HG03442 (cell line): ENCODE measurements around the gene KIAA1614.
A peak's percentile ranks its signal among the peaks of the same experiment; 100 is the strongest.
"Not testable (repeated sequence)": the region's sequence is repeated elsewhere in the genome, so short reads cannot be mapped to it uniquely, and the experiment has no call there.

Experiments used
- ATAC-seq: cut with Tn5 transposase; IDR thresholded peaks from one replicate; pipeline ENCODE4 v1.9.1; 2021; ENCODE audit warnings: mild to moderate bottlenecking, moderate library complexity; ENCODE audit not compliant: unreplicated experiment

The KIAA1614 gene

GRCh38 chr1:180959620-180960019 is 46.9 kb downstream of the KIAA1614 start:
- not testable (repeated sequence) for ATAC-seq

DNA sequence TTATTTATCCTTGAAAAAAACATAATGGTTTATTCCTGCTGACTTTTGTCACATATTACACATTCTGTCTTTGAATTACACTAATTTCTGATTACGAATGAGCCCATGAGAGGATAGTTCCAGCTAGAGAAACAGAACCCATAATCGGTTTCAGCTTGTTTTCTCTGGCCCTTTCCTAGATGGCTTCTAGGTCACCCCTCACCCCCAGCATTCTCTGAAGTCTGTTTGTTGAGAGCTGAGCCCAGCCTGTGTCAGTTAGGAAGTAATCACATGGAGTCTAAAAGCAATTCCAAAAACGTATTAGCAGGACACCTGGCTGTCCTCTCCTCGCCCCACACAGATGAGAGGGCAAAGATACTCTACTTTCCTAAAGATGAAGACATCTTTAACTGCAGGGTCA is 48.9 kb downstream of the KIAA1614 start:
- ATAC-seq = no peak

- ATAC-seq = no peak
Observed at GRCh38 chr1:180962178-180962577, 49.5 kb downstream of the KIAA1614 start.

DNA sequence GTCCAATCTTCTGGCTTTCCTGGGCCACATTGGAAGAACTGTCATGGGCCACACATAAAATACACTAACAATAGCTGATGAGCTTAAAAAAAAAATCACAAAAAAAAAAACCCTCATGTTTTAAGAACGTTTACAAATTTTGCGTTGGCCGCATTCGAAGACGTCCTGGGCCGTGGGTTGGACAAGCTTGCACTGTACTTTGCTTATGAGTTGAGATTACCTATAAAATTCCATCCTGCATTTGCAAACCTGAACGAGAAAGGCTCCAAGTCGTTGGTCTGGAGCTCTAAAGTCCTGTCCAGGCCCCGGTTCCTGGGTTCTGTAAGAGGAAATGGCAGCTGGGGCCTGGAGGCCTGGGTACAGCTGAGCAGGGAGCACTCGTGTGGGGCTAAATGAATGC is 51.4 kb downstream of the KIAA1614 start:
- ATAC-seq = no peak

- no peak for ATAC-seq
Observed at GRCh38 chr1:180964595-180964994, 51.9 kb downstream of the KIAA1614 start.

- ATAC-seq = no peak
Observed at GRCh38 chr1:180966312-180966711, 53.6 kb downstream of the KIAA1614 start.

- ATAC-seq = no peak
Observed at GRCh38 chr1:180966744-180967536, 54.2 kb downstream of the KIAA1614 start.

DNA sequence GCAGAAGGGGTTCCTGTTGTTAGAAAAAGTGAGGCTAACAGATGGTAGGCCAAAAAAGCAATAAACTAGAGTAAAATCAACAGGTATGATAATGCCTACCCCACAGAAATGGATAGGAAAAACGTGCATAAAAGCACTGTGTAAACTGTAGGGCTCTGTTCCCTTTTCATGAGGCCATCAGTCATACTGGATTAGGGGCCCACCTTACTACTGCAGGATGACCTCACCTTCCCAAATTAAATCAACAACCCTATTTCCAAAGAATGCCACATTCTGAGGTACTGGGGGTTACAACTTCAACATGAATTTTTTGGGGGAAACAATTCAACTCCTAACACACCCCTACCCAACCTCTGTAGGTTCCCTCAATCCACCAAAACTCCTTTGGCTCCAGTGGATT is 54.9 kb downstream of the KIAA1614 start:
- ATAC-seq = no peak

- ATAC-seq = not testable (repeated sequence)
Observed at GRCh38 chr1:180968834-180969233, 56.1 kb downstream of the KIAA1614 start.

DNA sequence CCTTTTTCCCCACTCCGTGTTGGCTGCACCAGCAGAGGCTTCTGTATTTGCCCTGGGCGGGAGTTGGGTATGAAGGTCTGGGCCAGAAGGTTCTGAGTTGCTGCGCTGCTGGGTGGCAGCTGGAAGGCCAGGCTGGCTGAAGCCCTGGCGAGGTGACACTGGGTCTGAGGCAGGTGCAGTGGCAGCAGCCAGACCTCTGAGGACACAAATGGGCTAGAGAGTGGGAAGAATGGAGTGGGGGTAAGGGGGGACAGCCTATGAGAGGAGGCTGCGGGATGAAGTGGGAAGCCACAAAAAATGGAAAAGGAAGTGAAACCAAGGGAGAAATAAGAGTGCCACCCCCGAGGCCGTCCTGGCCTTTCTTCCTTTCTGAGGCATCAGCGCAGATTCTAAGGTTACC is 56.7 kb downstream of the KIAA1614 start:
- ATAC-seq = no peak

DNA sequence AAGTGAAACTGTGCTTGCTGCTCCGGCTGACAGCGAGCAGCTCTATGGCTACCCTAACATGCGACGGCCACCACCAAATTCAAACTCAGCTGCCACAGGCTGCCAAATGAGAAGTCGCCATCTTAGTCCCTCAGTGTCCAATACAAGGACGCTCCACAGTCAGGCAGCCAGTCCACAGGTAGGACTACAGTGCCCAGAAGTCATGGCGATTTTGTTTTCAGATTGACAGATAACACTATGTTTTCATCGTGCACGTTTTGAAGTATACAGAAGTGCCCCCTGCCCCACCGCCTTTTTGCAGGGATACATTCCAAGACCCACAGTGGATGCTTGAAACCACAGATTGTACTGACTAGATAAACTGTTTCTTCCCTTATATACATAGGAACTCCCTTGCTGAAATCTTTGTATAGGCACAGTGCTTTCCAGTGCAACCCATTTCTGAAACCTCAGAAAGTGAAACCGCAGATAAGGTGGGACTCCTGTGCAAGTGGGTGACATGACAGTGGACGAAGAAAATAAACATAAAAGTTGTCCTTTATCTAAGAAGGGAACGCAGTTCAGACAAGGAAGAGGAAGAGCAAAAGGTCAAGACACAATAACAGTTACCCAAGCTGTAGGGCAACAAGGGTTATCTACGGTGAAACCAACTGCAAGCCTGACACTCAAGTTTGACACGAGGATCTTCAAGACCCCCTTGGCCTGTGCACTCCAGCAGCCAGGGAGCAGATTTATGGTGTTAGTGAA is 57.8 kb downstream of the KIAA1614 start:
- ATAC-seq = no peak

GRCh38 chr1:180971273-180971997 is 58.7 kb downstream of the KIAA1614 start:
- no peak for ATAC-seq

GRCh38 chr1:180973369-180973768 is 60.7 kb downstream of the KIAA1614 start:
- ATAC-seq = no peak

DNA sequence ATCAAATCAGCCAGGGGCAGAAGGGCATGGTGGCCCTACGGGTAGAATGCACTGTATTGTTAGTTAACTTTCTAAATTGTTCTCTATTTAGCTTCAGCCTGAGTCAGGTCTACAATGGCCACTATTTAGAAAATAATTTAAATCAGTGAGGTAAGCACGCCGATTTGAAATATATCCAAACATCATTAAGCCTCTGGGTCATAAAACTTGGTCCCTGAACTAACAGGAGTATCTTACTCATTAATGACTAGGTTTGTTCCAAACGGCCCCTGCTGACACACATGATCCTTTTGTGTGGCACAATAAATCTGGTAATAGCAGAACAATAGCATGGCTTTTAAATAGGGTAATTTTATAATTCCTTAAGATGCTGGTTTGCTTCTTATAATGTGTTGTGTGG is 61.5 kb downstream of the KIAA1614 start:
- no peak for ATAC-seq

DNA sequence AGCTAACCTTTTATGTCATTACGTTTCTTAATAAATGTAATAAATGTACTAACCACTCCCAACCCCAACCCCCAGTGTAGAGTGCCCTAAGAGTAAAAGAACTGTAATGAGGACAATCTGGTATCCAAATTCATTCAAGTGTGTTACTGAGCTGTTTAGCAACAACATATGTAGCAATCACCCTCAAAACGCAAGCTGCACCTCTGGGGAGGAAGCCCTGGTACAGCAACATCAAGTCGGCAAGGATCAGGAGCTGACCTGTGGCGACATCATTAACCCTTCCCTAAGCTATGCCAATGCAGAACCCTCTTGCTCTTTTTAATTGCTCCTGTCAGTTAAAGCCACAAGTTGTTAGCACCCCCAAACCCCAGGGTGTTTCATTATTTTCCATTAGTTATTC is 62.9 kb downstream of the KIAA1614 start:
- ATAC-seq = no peak

GRCh38 chr1:180976191-180976590 is 63.5 kb downstream of the KIAA1614 start:
- ATAC-seq = no peak

GRCh38 chr1:180976732-180977357 is 64.1 kb downstream of the KIAA1614 start:
- no peak for ATAC-seq

DNA sequence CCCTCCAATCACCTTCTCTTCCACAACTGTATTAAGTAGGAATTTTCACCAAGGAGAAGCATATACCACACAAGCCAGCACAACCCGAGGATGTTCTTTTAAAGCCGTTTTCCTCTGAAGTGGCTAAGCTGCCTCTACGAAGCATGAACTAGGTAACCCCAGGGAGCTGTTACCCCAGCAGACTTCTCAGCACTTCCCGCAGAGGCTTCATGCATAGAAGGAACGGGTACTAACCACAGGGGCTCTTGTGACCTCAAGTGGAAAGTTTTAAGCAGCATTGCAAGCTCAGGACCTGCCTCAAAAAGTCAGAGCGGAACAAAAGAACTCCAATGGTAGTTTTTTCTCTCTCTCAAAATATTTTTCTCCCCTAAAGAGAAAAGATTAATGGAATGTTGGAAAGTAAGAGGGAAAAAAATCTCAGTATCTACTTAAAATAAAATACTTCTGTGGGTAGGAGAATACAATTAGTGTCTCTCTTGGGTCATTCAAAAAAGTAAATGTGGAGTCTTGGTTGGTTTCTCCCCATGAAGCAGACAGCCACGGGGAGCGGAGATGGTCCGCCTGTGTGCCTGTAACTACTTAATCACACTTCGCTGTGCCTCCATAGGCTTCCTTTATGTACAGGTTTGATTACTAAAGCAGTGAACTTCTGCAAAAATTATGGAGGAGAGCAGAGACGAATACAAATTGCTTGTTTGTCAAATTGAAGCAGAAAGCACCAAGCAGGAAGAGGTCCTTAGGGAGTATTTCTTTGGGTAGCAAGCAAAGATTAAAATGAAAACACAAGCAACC is 69.1 kb downstream of the KIAA1614 start:
- peak; percentile 86 for ATAC-seq

- ATAC-seq = no peak
Observed at GRCh38 chr1:180982422-180982821, 69.7 kb downstream of the KIAA1614 start.

DNA sequence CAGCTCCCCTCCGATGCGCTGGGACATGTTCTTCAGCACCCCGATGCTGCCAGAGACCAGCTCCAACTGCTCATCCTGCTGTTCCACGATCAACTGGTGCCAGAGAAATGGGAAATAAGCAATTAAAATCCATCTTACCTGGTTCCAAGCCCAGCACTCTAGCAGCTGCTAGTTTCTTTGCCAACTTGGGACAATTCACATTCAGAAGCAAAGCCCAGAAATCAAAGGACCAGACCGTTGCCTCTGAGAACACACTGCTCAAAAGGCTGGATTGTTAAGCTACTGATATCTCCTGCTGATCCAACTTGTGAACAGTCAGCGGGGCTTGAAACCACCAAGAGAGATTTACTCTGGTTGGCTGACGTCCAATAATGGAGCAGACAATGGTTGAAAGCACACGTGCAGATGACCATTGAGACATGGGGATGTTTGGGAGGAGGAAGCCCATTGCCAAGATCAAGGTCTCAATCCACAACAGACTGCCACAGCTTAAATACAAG is 75.6 kb downstream of the KIAA1614 start:
- ATAC-seq = no peak
